HTR-8/SVneo (cell line): ENCODE data around the gene DTX2.
"Not testable (repeated sequence)": the region's sequence is repeated elsewhere in the genome, so short reads cannot be mapped to it uniquely, and the experiment has no call there.

Source experiments
- DNase-seq: peaks from one replicate; pipeline ENCODE4 v3.0.0; 2011; ENCODE audit warnings: low spot score, mixed read lengths; ENCODE audit not compliant: insufficient read length
- FAIRE-seq: peaks from 2 replicates; lab custom pipeline; 2011; peaks lifted over from hg19 to GRCh38; lab: Jason Lieb, UNC

The DTX2 gene

DNA sequence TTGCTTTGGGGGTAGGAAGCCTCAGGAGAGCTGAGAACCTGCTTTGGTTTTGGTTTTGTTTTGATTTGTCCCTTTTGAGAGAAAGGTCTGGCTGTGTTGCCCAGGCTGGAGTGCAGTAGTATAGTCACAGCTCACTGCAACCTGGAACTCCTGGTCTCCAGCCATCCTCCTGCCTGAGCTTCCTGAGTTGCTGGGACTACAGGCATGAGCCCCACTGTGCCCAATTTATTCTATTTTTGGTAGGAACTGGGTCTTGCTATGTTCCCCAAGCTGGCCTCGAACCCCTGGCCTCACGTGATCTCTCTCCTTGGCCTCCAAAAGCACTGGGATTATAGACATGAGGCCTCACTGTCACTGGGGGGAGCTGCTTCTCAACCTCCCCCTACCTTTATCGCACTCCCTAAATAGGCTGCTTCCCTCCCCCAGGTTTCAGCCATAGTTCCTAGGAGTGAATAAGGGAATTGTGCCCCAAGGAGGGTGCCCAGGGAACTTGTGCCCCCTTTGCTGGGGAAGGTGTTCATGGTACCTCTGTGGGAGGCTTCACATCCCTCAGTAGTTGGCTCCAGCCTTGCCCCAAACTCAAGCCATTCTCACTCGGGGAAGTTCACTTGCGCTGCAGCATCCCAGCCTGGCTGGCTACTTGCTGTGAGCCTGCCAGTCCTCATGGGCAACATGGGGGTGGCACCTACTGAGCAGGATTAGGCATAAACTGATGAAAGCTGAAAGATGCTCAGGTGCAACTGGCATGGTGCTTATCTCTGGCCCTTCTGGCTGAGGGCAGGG lies 18.7 kb upstream of the DTX2 start:
- not testable (repeated sequence) for DNase-seq, FAIRE-seq

DNA sequence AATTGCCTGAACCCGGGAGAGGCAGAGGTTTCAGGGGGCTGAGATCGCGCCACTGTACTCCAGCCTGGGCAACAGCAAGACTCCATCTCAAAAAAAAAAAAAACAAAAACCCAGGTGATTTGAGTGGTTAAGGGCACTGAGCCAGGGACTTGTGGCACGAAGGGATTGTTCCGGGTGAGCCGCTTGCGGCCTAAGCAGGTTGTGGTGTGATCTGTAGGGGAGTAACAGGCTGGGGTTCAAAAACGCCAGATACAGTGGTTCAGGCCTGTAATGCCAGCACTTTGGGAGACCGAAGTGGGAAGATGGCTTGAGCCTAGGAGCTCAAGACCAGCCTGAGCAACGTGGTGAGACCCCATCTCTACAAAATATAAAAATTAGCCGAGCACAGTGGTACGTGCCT lies 17.7 kb upstream of the DTX2 start:
- not testable (repeated sequence) for DNase-seq, FAIRE-seq

GRCh38 chr7:76445577-76446008 lies 15.9 kb upstream of the DTX2 start:
- FAIRE-seq: peak; percentile 55
- DNase-seq: not testable (repeated sequence)

DNA sequence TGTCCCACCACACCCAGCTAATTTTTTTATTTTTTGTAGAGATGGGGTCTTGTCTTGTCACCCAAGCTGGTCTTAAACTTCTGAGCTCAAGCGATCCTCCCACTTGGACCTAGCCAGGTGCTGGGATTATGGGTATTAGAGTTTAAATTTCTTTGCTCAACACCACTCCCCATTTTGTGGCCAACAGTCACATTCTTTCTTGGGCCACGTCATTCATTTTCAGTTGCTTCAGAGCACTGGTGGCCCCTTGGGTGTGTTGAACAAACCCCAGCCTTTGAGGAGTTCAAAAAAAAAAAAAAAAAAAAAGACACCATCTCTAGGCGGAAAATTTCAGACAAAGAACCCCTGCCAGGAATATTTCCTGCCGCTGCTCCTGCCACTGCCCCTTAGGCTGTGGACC lies 4.5 kb upstream of the DTX2 start:
- not testable (repeated sequence) for DNase-seq, FAIRE-seq

DNA sequence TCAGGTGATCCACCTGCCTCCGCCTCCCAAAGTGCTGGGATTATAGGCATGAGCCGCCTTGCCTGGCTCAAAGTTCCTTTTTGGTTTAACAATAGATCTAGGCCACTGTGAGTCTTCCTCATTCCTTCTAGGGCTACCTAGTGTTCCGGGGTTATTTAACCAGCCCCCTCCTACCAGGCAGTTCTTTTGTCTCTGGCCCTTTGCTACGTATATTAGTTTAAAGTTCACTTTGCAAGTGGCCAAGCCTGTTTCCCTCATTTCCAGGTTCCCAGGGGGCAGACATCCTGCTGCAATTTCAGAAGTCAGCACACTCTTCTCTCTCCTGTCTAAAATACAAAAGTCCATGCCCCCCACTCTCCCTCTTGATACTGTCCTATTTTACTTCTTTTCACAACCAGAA lies 3.0 kb upstream of the DTX2 start:
- FAIRE-seq, DNase-seq: not testable (repeated sequence)

- FAIRE-seq, DNase-seq: not testable (repeated sequence)
These were observed 742 bp upstream of the DTX2 start for GRCh38 chr7:76460767-76461166.

GRCh38 chr7:76462271-76462882 lies 868 bp downstream of the DTX2 start:
- FAIRE-seq, DNase-seq: not testable (repeated sequence)

GRCh38 chr7:76464959-76465358 lies 3.5 kb downstream of the DTX2 start:
- FAIRE-seq, DNase-seq: not testable (repeated sequence)

DNA sequence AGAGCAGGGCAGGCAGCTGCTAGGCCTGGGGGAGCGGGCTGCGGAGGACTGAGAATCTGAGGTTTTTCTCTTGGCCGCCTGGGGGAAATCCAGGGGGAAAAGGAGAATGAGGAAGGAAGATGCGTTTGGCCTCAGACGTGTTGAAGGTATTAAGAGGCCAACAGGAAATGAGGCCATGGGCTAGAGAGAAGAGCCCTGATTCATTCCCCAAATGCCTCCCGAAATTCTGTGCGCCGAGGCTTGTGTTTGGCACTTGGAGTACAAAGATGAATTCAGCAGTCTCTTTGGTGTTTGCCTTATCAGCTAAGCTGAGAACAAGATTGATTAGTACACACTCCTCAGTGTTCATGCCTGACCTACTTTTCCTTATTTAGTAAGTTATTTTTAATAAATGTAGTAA lies 4.4 kb downstream of the DTX2 start:
- DNase-seq, FAIRE-seq: not testable (repeated sequence)

DNA sequence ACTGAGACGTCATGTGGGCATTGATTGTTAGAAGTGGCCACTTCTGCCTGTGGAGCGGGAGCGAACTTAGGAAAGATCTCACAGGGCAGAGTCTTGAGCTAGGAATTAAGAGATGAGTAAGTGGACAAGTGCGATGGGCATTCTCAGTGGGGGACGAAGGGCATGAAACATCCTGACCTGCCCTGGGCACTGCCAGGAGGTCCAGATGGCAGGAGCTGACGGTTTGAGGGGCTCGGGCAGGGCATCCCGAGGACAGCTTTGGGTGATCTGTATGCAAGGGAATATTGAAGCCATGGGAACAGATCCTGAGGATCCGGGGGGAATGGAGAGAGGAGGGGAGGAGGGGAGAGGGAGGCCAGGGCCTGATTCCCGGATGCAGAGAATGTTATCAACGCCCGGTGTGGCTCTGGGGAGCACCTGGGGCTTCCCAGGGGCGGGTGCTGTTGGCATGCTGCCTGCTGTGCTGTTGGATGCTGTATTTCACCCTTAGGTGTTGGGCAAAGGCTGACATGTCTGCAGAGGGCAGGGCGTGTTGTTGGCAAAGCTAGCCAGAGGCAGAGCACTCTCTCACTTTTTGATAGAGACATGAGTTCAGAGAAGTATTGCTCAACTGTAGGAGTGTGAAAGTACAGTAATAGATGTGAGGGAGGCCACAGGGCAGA lies 6.4 kb downstream of the DTX2 start:
- DNase-seq, FAIRE-seq: not testable (repeated sequence)

- DNase-seq, FAIRE-seq: not testable (repeated sequence)
These were observed 10.2 kb downstream of the DTX2 start for GRCh38 chr7:76471556-76472221.

DNA sequence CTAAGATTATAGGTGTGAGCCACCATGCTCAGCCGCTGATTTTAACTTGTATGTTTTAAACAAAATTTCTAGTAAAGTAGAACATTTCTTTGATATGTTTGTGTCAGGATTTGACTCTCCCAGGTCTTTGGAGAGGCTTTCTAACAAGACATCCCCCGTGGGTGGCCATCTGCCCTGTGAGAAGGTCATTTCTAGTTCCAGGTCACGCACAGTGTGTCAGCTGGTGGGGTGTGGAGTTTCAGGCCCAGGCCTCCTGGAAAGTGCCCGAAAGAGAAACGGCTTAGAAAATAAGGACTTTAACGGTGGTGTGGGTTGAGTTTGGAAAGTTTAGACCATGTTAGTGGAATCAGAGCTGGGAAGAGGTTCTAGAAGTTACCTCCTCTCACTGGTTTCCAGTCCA lies 11.6 kb downstream of the DTX2 start:
- FAIRE-seq, DNase-seq: not testable (repeated sequence)

DNA sequence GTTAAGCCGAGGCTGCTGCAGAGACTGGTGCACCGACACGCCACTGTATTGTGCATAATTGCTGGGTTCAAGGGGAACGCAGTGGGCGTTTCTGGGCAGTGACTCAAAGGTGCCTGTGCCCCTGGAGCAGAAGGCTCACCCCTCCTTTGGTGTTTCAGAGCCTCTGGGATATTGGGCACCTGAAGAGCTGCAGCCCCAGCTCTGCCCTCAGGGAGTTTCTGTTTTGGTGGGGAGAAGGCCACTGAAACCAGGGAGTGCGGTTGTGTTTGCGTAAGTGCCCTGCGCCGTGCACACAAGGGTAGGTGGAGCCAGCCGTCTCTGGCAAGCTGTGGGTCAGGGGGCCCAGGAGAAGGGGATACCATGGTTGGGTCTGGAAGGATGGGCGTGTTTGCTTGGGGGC lies 14.8 kb downstream of the DTX2 start:
- DNase-seq, FAIRE-seq: not testable (repeated sequence)

DNA sequence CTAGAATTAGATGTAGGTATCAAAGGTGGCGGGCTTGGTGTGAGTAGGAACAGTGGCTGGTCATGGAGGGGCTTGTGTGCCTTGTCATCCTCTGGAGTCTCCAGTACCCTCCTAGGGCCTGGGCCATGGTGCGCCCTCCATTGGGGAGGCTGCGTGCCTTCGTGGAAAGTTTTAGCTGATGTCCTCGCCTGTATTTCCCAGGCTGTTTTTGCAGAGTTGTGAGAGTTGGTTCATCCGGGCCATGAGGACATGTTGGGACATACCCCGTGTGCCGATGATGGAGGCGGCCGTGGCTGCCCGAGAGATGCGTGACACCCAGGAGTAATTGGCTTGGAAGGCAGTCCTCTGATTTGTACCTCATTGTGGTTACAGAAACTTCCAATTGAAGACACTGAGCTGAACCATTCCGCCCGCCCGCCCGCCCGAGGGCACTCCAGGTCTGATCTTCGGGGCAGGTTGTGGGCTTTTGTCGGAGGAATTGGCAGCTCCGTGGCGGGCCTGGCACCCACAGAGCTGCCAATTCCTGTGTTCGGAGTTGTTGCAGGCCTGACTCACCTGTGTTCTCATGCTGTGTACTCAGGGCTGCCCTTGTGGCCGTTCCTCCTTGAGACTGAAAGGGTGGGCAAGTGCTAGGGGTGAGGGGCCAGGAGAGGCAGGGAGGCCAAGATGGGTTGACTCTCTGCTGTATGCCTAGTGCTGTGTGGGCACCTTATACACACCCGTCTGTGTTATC lies 15.4 kb downstream of the DTX2 start:
- not testable (repeated sequence) for DNase-seq, FAIRE-seq

DNA sequence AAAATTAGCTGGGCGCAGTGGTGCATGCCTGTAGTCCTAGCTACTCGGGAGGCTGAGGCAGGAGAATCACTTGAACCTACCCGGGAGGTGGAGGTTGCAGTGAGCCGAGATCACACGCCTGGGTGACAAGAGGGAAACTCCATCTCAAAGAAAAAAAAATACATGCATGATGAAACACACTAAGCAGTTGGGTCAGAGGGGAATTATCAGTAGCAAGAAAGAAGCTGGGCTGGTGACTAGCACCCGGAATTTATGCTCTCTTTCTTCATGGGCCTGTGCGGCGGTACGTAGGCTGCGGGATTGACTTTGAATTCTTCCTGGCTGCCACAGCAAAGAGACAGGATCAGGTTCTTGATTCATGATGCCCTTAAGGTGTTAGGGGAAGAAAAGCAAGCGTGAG lies 18.1 kb downstream of the DTX2 start:
- not testable (repeated sequence) for DNase-seq, FAIRE-seq

GRCh38 chr7:76480403-76481253 lies 19.1 kb downstream of the DTX2 start:
- FAIRE-seq, DNase-seq: not testable (repeated sequence)

GRCh38 chr7:76482660-76483059 lies 21.2 kb downstream of the DTX2 start:
- not testable (repeated sequence) for DNase-seq, FAIRE-seq

- FAIRE-seq, DNase-seq: not testable (repeated sequence)
These were observed 21.6 kb downstream of the DTX2 start for GRCh38 chr7:76483081-76483480.
